ENCODE results near the gene CIITA.

The CIITA gene

GRCh38 chr16:10849736-10850477 is 27.1 kb upstream of the CIITA start:
- no peak for DNase-seq (ENCODE audit: low read depth)

GRCh38 chr16:10850478-10850850 is 26.5 kb upstream of the CIITA start:
- DNase-seq (ENCODE audit: low read depth): no peak

- DNase-seq (ENCODE audit: low read depth): no peak
Observed at GRCh38 chr16:10851512-10851911, 25.5 kb upstream of the CIITA start.

GRCh38 chr16:10852286-10852685 is 24.7 kb upstream of the CIITA start:
- DNase-seq (ENCODE audit: low read depth): no peak

GRCh38 chr16:10852948-10853347 is 24.1 kb upstream of the CIITA start:
- no peak for DNase-seq (ENCODE audit: low read depth)

GRCh38 chr16:10856042-10856441 is 21.0 kb upstream of the CIITA start:
- no peak for DNase-seq (ENCODE audit: low read depth)

GRCh38 chr16:10858203-10858602 is 18.8 kb upstream of the CIITA start:
- no peak for DNase-seq (ENCODE audit: low read depth)

- no peak for DNase-seq (ENCODE audit: low read depth)
Observed at GRCh38 chr16:10859020-10859419, 18.0 kb upstream of the CIITA start.

GRCh38 chr16:10859658-10860057 is 17.3 kb upstream of the CIITA start:
- no peak for DNase-seq (ENCODE audit: low read depth)

- no peak for DNase-seq (ENCODE audit: low read depth)
Observed at GRCh38 chr16:10862438-10862837, 14.6 kb upstream of the CIITA start.

GRCh38 chr16:10865991-10866966 is 10.7 kb upstream of the CIITA start:
- DNase-seq (ENCODE audit: low read depth): no peak

GRCh38 chr16:10867199-10867598 is 9.8 kb upstream of the CIITA start:
- DNase-seq (ENCODE audit: low read depth): no peak

- no peak for DNase-seq (ENCODE audit: low read depth)
Observed at GRCh38 chr16:10868104-10868595, 8.9 kb upstream of the CIITA start.

- no peak for DNase-seq (ENCODE audit: low read depth)
Observed at GRCh38 chr16:10868596-10869469, 8.2 kb upstream of the CIITA start.

GRCh38 chr16:10870137-10870776 is 6.7 kb upstream of the CIITA start:
- no peak for DNase-seq (ENCODE audit: low read depth)

GRCh38 chr16:10870808-10871156 is 6.2 kb upstream of the CIITA start:
- no peak for DNase-seq (ENCODE audit: low read depth)

GRCh38 chr16:10871157-10871991 is 5.6 kb upstream of the CIITA start:
- no peak for DNase-seq (ENCODE audit: low read depth)

- DNase-seq (ENCODE audit: low read depth): no peak
Observed at GRCh38 chr16:10876315-10876714, 687 bp upstream of the CIITA start.

- DNase-seq (ENCODE audit: low read depth): no peak
Observed at GRCh38 chr16:10877472-10877946, 507 bp downstream of the CIITA start.

GRCh38 chr16:10878328-10878643 is 1.3 kb downstream of the CIITA start:
- no peak for DNase-seq (ENCODE audit: low read depth)
